ENCODE data around the gene KRTAP19-3. TPM values are rescaled to one million over a fixed set of nuclear protein-coding genes. Genes with fewer than 3 reads are reported as not detected.

KRTAP19-3 gene
- total RNA-seq, 1 experiment from 2014 or later = not detected

DNA sequence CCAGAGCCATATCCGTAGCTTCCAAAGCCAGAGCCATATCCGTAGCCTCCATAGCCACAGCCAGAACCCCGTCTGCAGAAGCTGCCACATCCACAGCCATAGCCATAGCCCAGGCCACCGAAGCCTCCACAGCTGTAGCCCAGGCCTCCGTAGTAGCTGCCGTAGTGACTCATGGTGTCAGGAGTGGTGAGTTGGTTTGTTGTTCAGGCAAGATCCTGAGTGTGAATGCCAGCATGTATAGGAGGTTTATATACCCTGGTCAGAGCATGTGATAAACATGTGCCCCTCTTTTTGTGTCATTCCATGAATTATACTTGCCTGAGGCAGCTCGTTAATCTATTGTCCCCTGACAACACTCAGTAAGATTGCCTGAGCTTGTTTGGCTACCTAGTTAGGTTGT is 11.7 kb downstream of the KRTAP19-3 start, which contains the start of gene KRTAP19-1:
KRTAP19-1 (minus strand) TSS at position 223 of the 400 bp plus-strand sequence; CDS start at position 173, 50 bp downstream.
- no peak for DNase-seq
- no peaks in the 10 kb centered on the region for H3K36me3 ChIP-seq (ENCODE audit: control insufficient read depth, insufficient read depth, low read length)
- H3K9me3 Mint-ChIP-seq (ENCODE audit: unreplicated experiment) = no peaks in the 10 kb centered on the region
- no peaks in the 10 kb centered on the region for H3K9me3 ChIP-seq
- no peaks in the 10 kb centered on the region for H3K4me1 ChIP-seq
- CTCF ChIA-PET = no interaction called here
- H3K4me3 Mint-ChIP-seq (ENCODE audit: unreplicated experiment) = no peak within 1 kb of the TSS
- no peak within 1 kb of the TSS for H3K4me3 ChIP-seq (ENCODE audit: low read depth, low read length)
- peaks cover 9% of the 10 kb centered on the region for H3K27me3 Mint-ChIP-seq (ENCODE audit: insufficient read depth, unreplicated experiment)
- H3K4me1 Mint-ChIP-seq (ENCODE audit: low read depth, unreplicated experiment) = no peaks in the 10 kb centered on the region
- POLR2A ChIA-PET = no interaction called here
- no TSS peak for BruUV-seq (replicated peaks)
- intact Hi-C loops (cut with micrococcal nuclease; ENCODE audit: unreplicated experiment) = no loop called here
- no peaks in the 10 kb centered on the region for H3K27me3 ChIP-seq (replicated peaks; ENCODE audit: control insufficient read depth, insufficient read depth, low read length)
- TF ChIP-seq, protein P1, sequence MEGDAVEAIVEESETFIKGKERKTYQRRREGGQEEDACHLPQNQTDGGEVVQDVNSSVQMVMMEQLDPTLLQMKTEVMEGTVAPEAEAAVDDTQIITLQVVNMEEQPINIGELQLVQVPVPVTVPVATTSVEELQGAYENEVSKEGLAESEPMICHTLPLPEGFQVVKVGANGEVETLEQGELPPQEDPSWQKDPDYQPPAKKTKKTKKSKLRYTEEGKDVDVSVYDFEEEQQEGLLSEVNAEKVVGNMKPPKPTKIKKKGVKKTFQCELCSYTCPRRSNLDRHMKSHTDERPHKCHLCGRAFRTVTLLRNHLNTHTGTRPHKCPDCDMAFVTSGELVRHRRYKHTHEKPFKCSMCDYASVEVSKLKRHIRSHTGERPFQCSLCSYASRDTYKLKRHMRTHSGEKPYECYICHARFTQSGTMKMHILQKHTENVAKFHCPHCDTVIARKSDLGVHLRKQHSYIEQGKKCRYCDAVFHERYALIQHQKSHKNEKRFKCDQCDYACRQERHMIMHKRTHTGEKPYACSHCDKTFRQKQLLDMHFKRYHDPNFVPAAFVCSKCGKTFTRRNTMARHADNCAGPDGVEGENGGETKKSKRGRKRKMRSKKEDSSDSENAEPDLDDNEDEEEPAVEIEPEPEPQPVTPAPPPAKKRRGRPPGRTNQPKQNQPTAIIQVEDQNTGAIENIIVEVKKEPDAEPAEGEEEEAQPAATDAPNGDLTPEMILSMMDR (IDR thresholded peaks at IDR 0.05; ENCODE audit: insufficient read depth in 1 of 2, low read depth in 1 of 2, low read length in 1 of 2, severe bottlenecking in 1 of 2, unreplicated experiment in 1 of 2) = no peak
- no peaks in the 10 kb centered on the region for H3K36me3 Mint-ChIP-seq (ENCODE audit: insufficient read depth, unreplicated experiment)
- no peak within 1 kb of the TSS for H3K27ac Mint-ChIP-seq (ENCODE audit: unreplicated experiment)

GRCh38 chr21:30479259-30479658 is 12.6 kb downstream of the KRTAP19-3 start:
- intact Hi-C loops (cut with micrococcal nuclease; ENCODE audit: unreplicated experiment) = no loop called here
- Mint-ChIP-seq H3K4me3 (ENCODE audit: unreplicated experiment) (no peak overlapping the region), H3K27me3 (ENCODE audit: insufficient read depth, unreplicated experiment) (peaks cover 9% of the 10 kb centered on the region), H3K36me3 (ENCODE audit: insufficient read depth, unreplicated experiment) (no peaks in the 10 kb centered on the region), H3K9me3 (ENCODE audit: unreplicated experiment) (no peaks in the 10 kb centered on the region), H3K4me1 (ENCODE audit: low read depth, unreplicated experiment) (no peaks in the 10 kb centered on the region), H3K27ac (ENCODE audit: unreplicated experiment) (no peak overlapping the region)
- Histone ChIP-seq H3K27me3 (replicated peaks; ENCODE audit: control insufficient read depth, insufficient read depth, low read length) (no peaks in the 10 kb centered on the region), H3K4me1 (no peaks in the 10 kb centered on the region), H3K9me3 (no peaks in the 10 kb centered on the region), H3K4me3 (ENCODE audit: low read depth, low read length) (no peak overlapping the region), H3K36me3 (ENCODE audit: control insufficient read depth, insufficient read depth, low read length) (no peaks in the 10 kb centered on the region)
- TF ChIP-seq, protein P1 (IDR thresholded peaks at IDR 0.05; ENCODE audit: insufficient read depth in 1 of 2, low read depth in 1 of 2, low read length in 1 of 2, severe bottlenecking in 1 of 2, unreplicated experiment in 1 of 2) = no peak
- DNase-seq = no peak
- ChIA-PET CTCF (no interaction called here), POLR2A (no interaction called here)
- no TSS peak for BruUV-seq (replicated peaks)

- no peaks in the 10 kb centered on the region for H3K4me1 Mint-ChIP-seq (ENCODE audit: low read depth, unreplicated experiment)
- no peaks in the 10 kb centered on the region for H3K9me3 Mint-ChIP-seq (ENCODE audit: unreplicated experiment)
- no peaks in the 10 kb centered on the region for H3K36me3 Mint-ChIP-seq (ENCODE audit: insufficient read depth, unreplicated experiment)
- TF ChIP-seq, protein P1 (IDR thresholded peaks at IDR 0.05; ENCODE audit: insufficient read depth in 1 of 2, low read depth in 1 of 2, low read length in 1 of 2, severe bottlenecking in 1 of 2, unreplicated experiment in 1 of 2) = no peak
- no peak overlapping the region for H3K27ac Mint-ChIP-seq (ENCODE audit: unreplicated experiment)
- Histone ChIP-seq H3K27me3 (replicated peaks; ENCODE audit: control insufficient read depth, insufficient read depth, low read length) (no peaks in the 10 kb centered on the region), H3K4me3 (ENCODE audit: low read depth, low read length) (no peak overlapping the region), H3K4me1 (no peaks in the 10 kb centered on the region), H3K9me3 (no peaks in the 10 kb centered on the region), H3K36me3 (ENCODE audit: control insufficient read depth, insufficient read depth, low read length) (no peaks in the 10 kb centered on the region)
- no peak overlapping the region for H3K4me3 Mint-ChIP-seq (ENCODE audit: unreplicated experiment)
- ChIA-PET CTCF (no interaction called here), POLR2A (no interaction called here)
- DNase-seq = no peak
- H3K27me3 Mint-ChIP-seq (ENCODE audit: insufficient read depth, unreplicated experiment) = peaks cover 9% of the 10 kb centered on the region
- intact Hi-C loops (cut with micrococcal nuclease; ENCODE audit: unreplicated experiment) = no loop called here
- BruUV-seq (replicated peaks) = no TSS peak
Observed at GRCh38 chr21:30478004-30478403, 13.8 kb downstream of the KRTAP19-3 start.

Measured in Caco-2 (cell line).